Activated effector memory CD4-positive, alpha-beta T cell treated with Interleukin-2 at 50 U/mL for 16 hours (primary cell): ENCODE data around the gene LRRC55.
"Not testable (repeated sequence)": the region's sequence is repeated elsewhere in the genome, so short reads cannot be mapped to it uniquely, and the experiment has no call there.

ENCODE experiments used
- DNase-seq: peaks from one replicate; pipeline ENCODE4 v3.0.0-alpha.2; 2020

LRRC55 gene

DNA sequence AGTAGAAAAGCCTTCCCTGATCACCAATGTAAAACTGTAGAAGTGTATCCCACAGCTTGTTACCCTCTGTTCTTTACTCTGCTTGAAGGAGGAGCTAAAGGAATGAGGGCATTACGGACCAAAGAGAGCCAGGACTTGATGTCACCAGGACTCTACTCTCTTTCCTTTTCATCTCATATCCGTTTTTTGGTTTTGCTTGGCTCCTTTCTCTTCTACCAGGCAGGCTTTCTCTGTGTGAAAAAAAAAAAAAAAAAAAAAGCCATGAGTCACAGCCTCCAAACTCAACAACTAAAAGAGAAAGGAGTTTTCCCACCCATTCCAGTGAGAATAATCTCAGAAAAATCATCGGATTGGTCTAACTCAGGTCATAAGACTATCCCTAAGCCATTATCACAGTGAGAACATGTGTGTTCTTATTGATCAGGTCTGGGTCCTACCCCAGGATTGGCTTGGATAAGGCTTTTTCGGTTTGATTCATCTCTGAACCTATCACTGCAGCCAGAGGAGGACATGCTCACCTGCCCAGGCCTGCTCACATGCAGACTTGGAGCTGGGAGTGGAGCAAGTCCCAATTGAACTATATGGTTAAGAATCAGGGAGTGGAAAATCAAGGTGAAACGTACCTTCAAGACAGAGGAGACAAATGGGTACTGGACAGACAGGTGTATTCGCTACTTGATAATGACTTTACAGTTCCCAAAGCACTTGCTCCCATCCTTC, 19.4 kb upstream of the LRRC55 start:
- DNase-seq, result no peak

GRCh38 chr11:57163160-57163868, 18.4 kb upstream of the LRRC55 start:
- DNase-seq, result no peak

GRCh38 chr11:57164317-57164716, 17.4 kb upstream of the LRRC55 start:
- no peak for DNase-seq

- DNase-seq, result no peak
Observed at GRCh38 chr11:57167125-57167846, 14.5 kb upstream of the LRRC55 start.

DNA sequence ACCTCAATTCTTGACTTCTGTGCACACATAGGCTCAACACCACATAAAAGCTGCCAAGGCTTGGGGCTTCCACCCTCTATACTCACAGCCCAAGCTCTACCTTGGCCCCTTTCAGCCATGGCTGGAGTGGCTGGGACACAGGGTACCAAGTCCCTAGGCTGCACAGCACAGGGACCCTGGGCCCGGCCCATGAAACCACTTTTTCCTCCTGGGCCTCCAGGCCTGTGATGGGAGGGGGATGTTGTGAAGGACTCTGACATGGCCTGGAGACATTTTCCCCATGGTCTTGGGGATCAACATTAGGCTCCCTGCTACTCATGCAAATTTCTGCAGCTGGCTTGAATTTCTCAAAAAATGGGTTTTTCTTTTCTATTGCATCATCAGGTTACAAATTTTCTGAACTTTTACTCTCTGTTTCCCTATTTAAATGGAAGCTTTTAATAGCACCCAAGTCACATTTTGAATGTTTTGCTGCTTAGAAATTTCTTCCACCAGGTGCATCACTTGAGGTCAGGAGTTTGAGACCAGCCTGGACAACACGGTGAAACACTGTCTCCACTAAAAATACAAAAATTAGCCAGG, 11.9 kb upstream of the LRRC55 start:
- DNase-seq, result not testable (repeated sequence)

DNA sequence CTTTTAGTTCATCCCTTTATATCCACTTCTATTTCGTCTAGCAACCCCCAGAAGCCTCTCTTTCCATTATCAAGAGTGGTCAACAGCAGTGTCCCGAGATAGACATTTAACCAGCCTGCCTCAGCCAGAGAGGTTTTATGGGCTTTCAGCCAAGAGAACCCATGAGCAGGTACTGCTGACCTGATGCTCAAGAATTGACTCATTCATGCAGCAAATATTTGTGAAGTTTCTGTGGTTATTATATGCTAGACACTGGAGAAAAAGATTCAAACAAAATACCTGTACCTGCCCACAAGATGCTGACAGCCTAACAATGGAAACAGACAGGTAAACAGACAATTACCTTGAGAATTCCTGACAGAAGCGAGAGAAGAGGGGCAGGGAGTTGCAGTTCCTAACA, 9.7 kb upstream of the LRRC55 start:
- no peak for DNase-seq

GRCh38 chr11:57174656-57175055, 7.1 kb upstream of the LRRC55 start:
- DNase-seq, result no peak

DNA sequence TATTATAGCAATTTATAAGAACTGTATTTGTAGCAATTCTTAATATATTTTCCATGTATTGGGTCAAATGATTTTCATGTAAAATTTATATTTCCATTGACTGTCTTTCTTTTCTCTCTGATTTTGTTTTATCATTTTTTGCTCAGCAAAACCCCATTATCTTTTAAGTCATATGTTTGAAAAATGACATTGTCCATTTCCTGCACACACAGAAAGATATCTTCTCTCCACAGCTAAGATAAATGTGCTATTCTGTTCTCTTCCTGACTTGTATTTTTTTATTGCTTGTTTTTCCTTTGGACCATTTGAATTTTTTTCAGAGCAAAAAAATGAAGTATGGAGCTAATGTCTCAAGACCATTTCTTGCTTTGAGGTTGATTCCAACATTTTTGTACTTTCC, 6.3 kb upstream of the LRRC55 start:
- DNase-seq, result no peak

DNA sequence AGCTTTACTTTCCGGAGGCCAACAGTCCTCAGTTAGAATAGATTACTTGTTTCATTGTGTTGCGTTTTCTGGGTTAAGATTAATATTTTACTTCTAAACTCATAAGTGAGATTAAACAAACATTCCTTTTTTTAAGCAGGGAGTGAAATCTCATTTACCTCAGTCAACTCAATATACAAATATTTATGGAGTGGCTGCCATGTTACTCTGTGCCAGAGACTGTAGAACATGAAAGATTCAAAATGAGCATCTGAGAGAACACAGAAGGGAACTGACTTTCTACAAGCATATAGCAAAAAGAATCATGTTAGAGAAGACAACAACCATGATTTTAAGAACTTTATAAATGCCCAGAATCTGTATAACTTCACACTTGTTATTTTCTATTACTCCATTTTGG, 3.4 kb upstream of the LRRC55 start:
- no peak for DNase-seq

DNA sequence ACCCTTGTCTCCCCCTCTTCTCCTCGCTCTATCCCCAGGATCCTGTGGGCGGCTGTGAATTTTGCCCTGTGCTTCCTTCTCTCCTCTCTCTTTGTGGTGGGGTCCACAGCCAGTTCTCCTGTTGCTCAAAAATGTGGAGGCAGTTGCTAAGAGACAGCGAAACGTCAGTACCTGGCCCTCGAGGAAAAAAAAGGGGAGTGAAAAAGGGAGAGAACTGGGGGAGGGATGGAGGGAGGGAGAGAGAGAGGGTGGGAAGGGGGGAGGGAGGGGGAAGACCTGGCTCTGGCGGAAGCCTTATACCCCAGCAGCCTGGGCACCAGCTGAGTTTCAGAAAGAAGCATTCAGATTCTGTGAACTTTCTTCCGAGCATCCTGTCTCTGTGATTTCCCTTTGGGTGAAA, 2.1 kb upstream of the LRRC55 start:
- no peak for DNase-seq

DNA sequence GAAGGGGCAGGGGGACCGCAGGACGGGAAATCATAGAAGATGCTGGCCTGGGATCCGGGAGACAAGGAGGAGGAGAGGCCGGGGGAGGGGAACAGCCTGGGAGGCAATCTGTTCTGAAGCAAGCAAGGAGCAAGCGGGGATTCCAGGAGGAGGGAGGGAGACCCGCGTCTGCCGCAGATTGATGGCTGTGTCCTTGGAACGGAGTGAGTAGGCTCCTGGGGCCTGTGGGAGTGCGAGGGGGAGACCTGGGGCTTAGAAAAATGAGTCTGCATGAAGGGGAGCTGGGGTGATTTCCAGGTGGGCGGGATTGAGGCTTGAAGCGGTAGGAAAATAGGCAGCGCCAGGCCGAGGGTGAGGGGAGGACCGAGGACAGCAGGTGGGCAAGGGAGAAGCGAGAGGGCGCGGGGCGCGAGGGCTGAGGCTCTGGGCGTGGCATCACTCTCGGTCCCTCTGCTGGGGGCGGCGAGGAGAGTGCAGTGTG, 1.6 kb upstream of the LRRC55 start:
- DNase-seq, result no peak

- no peak for DNase-seq
Observed at GRCh38 chr11:57180964-57181363, 789 bp upstream of the LRRC55 start.

DNA sequence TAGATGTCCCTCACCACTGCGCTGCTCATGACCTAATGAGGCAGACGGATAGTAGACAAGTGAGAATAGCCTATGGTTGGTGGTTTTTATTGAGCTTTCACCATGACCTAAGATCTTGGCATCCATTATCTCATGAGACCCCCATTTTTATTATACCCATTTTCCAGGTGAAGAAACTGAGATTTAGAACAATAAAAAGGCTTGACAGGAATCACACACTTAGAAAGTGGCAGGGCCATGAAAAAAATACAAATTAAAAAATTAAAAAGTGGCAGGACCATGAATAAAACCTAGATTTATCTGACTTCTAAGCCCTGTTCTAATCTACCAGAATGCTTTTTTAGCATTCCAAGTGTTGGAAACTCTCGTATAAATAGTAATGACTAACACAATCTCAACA, 1.1 kb downstream of the LRRC55 start:
- no peak for DNase-seq

GRCh38 chr11:57190548-57190947, 8.8 kb downstream of the LRRC55 start:
- no peak for DNase-seq

DNA sequence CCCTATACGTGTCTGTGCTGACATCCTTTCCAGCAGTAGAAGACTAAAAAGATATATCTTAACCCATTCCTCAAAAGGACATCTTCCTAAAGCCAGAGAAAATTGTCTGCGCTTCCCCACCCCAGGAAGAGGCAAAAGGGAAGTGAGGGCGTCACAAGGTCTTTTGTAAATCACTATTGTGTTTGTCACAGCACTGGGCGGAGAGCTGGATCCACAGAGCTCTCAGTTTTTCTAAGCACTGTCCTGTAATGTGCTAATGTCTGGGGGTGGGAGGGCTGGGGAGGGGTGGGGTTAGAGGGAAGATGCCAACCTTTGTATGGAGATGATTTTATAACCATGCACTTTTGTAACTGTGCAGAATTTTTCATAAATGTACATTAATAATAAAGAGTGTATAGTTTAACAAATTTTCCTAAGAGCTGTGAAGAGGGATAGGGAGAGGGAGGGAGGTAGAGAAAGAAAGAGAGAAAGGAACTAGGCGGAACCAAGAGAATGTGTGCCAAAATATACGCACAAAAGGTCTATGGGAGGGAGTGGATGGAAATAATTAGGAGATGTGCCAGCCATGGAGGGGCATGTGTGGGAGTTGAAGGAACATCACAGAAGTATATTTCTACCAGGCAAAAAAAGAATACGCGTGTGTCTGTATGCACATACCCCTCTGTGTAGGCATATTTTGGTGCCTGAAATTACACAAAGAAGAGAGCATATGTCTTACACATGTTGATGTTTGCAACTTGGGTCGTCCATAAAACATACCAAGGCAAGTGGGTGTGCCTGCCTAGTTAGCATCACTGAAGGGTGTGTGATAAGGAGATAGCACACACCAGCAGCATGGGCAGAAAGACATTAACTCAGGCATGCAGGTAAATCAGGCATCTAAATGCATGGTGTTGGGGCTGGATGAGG, 9.8 kb downstream of the LRRC55 start:
- DNase-seq, result no peak

- no peak for DNase-seq
Observed at GRCh38 chr11:57192316-57192715, 10.6 kb downstream of the LRRC55 start.

GRCh38 chr11:57196596-57196995, 14.8 kb downstream of the LRRC55 start:
- no peak for DNase-seq

DNA sequence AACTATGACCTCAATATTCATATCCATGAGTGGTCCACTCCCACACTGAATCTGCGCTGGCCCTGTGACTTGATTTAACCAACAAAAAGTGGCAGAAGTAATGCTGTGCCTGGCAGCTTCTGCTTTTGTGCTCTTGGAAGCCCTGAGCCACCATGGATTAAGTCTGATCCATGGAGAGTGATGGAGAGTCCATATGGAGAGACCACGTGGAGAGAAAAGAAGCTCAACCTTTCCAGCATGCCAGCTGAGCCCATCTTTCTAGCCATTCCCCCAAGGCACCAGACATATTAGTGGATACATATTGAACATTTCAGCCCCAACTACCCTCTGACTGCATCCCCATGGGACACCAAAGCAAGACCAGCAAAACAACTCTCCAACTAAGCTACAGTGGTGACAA, 16.0 kb downstream of the LRRC55 start:
- DNase-seq, result no peak

GRCh38 chr11:57199330-57199729, 17.6 kb downstream of the LRRC55 start:
- DNase-seq, result no peak

- DNase-seq, result no peak
Observed at GRCh38 chr11:57200917-57201316, 19.2 kb downstream of the LRRC55 start.

- no peak for DNase-seq
Observed at GRCh38 chr11:57202281-57202680, 20.5 kb downstream of the LRRC55 start.

DNA sequence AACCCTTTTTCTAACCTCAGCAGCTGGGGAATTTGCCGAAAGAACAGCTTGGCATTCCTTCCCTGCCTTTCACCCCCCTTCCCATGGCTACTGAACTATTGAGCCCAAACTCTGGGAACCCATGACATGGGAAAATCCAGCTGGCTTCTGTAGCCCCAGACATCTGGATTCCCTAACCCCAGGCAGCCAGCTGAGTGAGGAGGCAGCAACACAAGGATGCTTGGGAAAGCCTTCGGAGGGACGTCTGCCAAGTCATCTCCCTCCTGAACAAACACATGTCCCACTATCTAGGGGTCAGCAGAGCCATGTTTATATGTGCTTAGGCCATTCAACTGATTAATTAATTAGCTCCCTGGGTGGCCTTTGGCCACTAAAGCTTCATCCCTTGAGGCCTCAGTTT, 21.6 kb downstream of the LRRC55 start:
- no peak for DNase-seq
